Epidermal melanocyte (primary cell): ENCODE results near the gene SELENOS.
A peak's percentile ranks its signal among the peaks of the same experiment; 100 is the strongest.

Experiments
- DNase-seq: peaks from one replicate; pipeline ENCODE4 v3.0.0; 2011; ENCODE audit warnings: low spot score; ENCODE audit not compliant: insufficient read length

Gene SELENOS, protein sequence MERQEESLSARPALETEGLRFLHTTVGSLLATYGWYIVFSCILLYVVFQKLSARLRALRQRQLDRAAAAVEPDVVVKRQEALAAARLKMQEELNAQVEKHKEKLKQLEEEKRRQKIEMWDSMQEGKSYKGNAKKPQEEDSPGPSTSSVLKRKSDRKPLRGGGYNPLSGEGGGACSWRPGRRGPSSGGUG

GRCh38 chr15:101277038-101277822, at the start of gene SELENOS:
Gene SELENOS, minus strand, starts transcription at chr15:101277485. Its CDS starts 68 bp downstream, at chr15:101277417.
- DNase-seq = peak; percentile 70

GRCh38 chr15:101326462-101327146, 49.3 kb upstream of the SELENOS start:
- no peak for DNase-seq

GRCh38 chr15:101326026-101326315, 48.7 kb upstream of the SELENOS start:
- no peak for DNase-seq

GRCh38 chr15:101325263-101326025, 48.2 kb upstream of the SELENOS start:
- no peak for DNase-seq

- no peak for DNase-seq
Observed at GRCh38 chr15:101324524-101325177, 47.4 kb upstream of the SELENOS start.

- no peak for DNase-seq
Observed at GRCh38 chr15:101323793-101324523, 46.7 kb upstream of the SELENOS start.

GRCh38 chr15:101322854-101323477, 45.7 kb upstream of the SELENOS start:
- DNase-seq = no peak

GRCh38 chr15:101322016-101322695, 44.9 kb upstream of the SELENOS start:
- no peak for DNase-seq

GRCh38 chr15:101320501-101321052, 43.3 kb upstream of the SELENOS start:
- peak; percentile 64 for DNase-seq

GRCh38 chr15:101318839-101319238, 41.6 kb upstream of the SELENOS start:
- no peak for DNase-seq

- no peak for DNase-seq
Observed at GRCh38 chr15:101318147-101318819, 41.0 kb upstream of the SELENOS start.

GRCh38 chr15:101317336-101317872, 40.1 kb upstream of the SELENOS start:
- no peak for DNase-seq

DNA sequence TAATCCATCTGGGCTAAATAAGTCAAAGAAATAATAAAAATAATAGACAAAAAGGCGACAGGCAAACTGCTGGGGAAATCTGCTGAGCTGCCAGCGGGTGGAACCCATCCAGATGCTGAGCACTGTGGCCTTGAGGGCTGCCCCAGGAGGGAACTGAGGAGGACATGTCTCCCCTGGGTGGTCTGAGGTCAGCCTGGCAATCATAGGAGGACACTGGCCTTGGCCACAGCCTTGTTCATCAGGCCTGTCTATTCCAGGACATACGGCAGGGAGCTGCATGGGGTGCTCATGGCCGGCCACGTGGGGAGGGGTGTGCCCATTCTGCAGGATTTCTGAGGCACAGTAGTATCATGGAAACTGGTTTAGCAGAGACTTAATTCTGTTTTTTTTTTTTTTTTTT, 39.2 kb upstream of the SELENOS start:
- DNase-seq = no peak

- DNase-seq = no peak
Observed at GRCh38 chr15:101315736-101316135, 38.5 kb upstream of the SELENOS start.

- DNase-seq = no peak
Observed at GRCh38 chr15:101314336-101315125, 37.2 kb upstream of the SELENOS start.

DNA sequence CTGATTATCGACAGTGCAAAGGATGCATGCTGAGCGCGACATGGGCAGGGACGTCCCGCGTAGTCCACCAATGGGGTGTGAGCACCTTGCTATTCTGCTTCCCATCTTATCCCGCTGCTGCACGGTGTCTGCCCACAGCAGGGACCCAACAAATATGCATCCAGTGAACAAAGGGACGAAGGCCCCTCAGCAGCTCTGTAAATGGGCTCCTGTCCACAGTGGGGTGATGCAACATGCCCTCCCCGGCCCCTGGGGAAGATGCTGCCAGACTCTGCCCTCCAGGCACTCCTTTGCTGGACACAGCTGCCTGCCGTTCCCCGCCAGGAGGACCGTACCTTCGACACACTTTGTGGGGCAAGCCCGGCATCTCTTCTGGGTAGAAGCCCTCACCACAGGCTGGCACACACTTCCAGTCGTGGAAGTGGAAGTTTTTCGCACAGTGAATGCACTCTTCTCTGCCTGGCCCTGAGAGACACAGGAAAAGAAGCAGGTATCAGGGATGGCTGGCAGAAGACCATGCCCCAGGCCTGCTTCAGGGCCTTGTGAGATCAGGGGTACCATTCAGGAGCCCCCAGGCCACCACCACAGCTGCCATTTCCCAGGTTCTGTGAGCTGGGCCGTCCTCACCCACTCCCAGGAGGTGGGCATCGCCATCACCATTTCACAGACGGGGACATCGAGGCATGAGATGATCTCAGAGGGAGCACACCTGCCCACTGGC, 35.9 kb upstream of the SELENOS start:
- DNase-seq = no peak

DNA sequence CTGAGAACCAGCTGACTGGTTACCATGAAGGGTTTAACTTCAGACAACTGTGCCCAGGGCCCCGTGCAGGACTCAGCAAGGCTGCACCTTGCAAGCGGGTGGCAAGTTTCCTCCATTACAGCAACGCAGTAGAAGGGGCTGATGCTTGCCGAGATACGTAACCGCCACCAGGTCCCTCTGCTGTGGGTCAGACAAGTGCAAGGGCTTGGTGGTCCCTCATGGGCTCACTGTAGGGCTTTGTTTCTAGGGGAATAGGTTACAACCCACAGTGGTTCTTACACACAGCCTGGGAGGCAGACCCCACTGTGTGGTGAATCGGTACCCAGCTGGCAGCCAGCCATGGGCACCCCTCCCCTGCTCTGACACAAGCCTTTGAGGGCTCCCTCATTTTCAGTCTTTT, 33.2 kb upstream of the SELENOS start:
- DNase-seq = no peak
